Activated T-helper 2 cell treated with anti-CD3 and anti-CD28 coated beads, Interferon-gamma antibody, Interleukin-2, Interleukin-4, amounts not matched to agents 10 μg/mL and 5 μg/mL and 100 μg/mL, durations not matched to agents 14 hours and 24 hours and 36 hours (primary cell): ENCODE data around the gene GAS6. TPM values are rescaled to one million over a fixed set of nuclear protein-coding genes. Genes with fewer than 3 reads are reported as not detected.

Experiments
- DNase-seq: peaks from one replicate; pipeline ENCODE4 v3.0.0; 2021; ENCODE audit warnings: low spot score
- H3K27ac Mint-ChIP-seq: one replicate; pipeline ENCODE4 v1.8.0; 2021; ENCODE audit warnings: mixed read lengths
- H3K27me3 Mint-ChIP-seq: one replicate; pipeline ENCODE4 v1.8.0; 2021; ENCODE audit warnings: low read depth, mixed read lengths
- H3K36me3 Mint-ChIP-seq: one replicate; pipeline ENCODE4 v1.8.0; 2021; ENCODE audit warnings: low read depth, mixed read lengths
- H3K4me1 Mint-ChIP-seq: one replicate; pipeline ENCODE4 v1.8.0; 2021; ENCODE audit warnings: low read depth, mixed read lengths
- H3K4me3 Mint-ChIP-seq: one replicate; pipeline ENCODE4 v1.8.0; 2021; ENCODE audit warnings: low read depth, mild to moderate bottlenecking, moderate library complexity, mixed read lengths
- H3K9me3 Mint-ChIP-seq: one replicate; pipeline ENCODE4 v1.8.0; 2021; ENCODE audit warnings: mixed read lengths
- intact Hi-C: fragments of 100-400 bp; cut with micrococcal nuclease; formaldehyde crosslinking; loops from one replicate; pipeline ENCODE4 v1.15.1; 2023
- total RNA-seq: library from RNA; stranded (reverse); gene quantifications from 2 replicates; pipeline ENCODE4 v1.2.3, GENCODE V29; 2022

GAS6 gene
- total RNA-seq, 1 donor from 2014 or later: 0.32 TPM

- Mint-ChIP-seq H3K36me3 (peaks cover 11% of the 10 kb centered on the region), H3K27me3 (no peaks in the 10 kb centered on the region), H3K9me3 (no peaks in the 10 kb centered on the region), H3K27ac (no peak overlapping the region), H3K4me1 (peaks cover 10% of the 10 kb centered on the region), H3K4me3 (no peak overlapping the region)
- intact Hi-C loops: no loop called here
- DNase-seq: no peak
These were observed 42.8 kb downstream of the GAS6 start for GRCh38 chr13:113820813-113821651.

GRCh38 chr13:113819731-113820715 is 43.9 kb downstream of the GAS6 start:
- Mint-ChIP-seq H3K4me3 (no peak overlapping the region), H3K4me1 (peaks cover 16% of the 10 kb centered on the region), H3K27me3 (no peaks in the 10 kb centered on the region), H3K27ac (no peak overlapping the region), H3K36me3 (peaks cover 17% of the 10 kb centered on the region), H3K9me3 (no peaks in the 10 kb centered on the region)
- intact Hi-C loops: no loop called here
- no peak for DNase-seq

GRCh38 chr13:113819341-113819730 is 44.5 kb downstream of the GAS6 start:
- H3K27me3 Mint-ChIP-seq: no peaks in the 10 kb centered on the region
- DNase-seq: no peak
- H3K4me1 Mint-ChIP-seq: peaks cover 16% of the 10 kb centered on the region
- no peaks in the 10 kb centered on the region for H3K9me3 Mint-ChIP-seq
- no peak overlapping the region for H3K4me3 Mint-ChIP-seq
- no peak overlapping the region for H3K27ac Mint-ChIP-seq
- intact Hi-C loops: no loop called here
- H3K36me3 Mint-ChIP-seq: peaks cover 17% of the 10 kb centered on the region

GRCh38 chr13:113818700-113819295 is 45.1 kb downstream of the GAS6 start:
- intact Hi-C loops: no loop called here
- Mint-ChIP-seq H3K9me3 (no peaks in the 10 kb centered on the region), H3K27me3 (no peaks in the 10 kb centered on the region), H3K27ac (no peak overlapping the region), H3K4me3 (no peak overlapping the region), H3K36me3 (peaks cover 17% of the 10 kb centered on the region), H3K4me1 (peaks cover 16% of the 10 kb centered on the region)
- no peak for DNase-seq

- H3K36me3 Mint-ChIP-seq: peaks cover 17% of the 10 kb centered on the region
- peaks cover 16% of the 10 kb centered on the region for H3K4me1 Mint-ChIP-seq
- intact Hi-C loops: loop anchor here (1.0 to 2.0 kb wide), 2 partner anchors 408 to 417 kb away; partner anchors contain the start of gene CDC16
- no peak for DNase-seq
- no peak overlapping the region for H3K4me3 Mint-ChIP-seq
- H3K27ac Mint-ChIP-seq: no peak overlapping the region
- H3K27me3 Mint-ChIP-seq: no peaks in the 10 kb centered on the region
- no peaks in the 10 kb centered on the region for H3K9me3 Mint-ChIP-seq
These were observed 45.8 kb downstream of the GAS6 start for GRCh38 chr13:113817860-113818691.

GRCh38 chr13:113816946-113817859 is 46.7 kb downstream of the GAS6 start:
- Mint-ChIP-seq H3K4me1 (peaks cover 16% of the 10 kb centered on the region), H3K4me3 (peak overlapping the region; percentile 98), H3K9me3 (no peaks in the 10 kb centered on the region), H3K27me3 (no peaks in the 10 kb centered on the region), H3K36me3 (peaks cover 17% of the 10 kb centered on the region), H3K27ac (peak overlapping the region; percentile 57)
- intact Hi-C loops: loop anchor here (1.0 to 2.0 kb wide), 2 partner anchors 409 to 418 kb away; partner anchors contain the start of gene CDC16
- peak; percentile 80 for DNase-seq

- peak overlapping the region; percentile 87 for H3K27ac Mint-ChIP-seq
- H3K4me1 Mint-ChIP-seq: peaks cover 16% of the 10 kb centered on the region
- no peaks in the 10 kb centered on the region for H3K9me3 Mint-ChIP-seq
- no peaks in the 10 kb centered on the region for H3K27me3 Mint-ChIP-seq
- H3K36me3 Mint-ChIP-seq: peaks cover 17% of the 10 kb centered on the region
- peak overlapping the region; percentile 98 for H3K4me3 Mint-ChIP-seq
- no peak for DNase-seq
- intact Hi-C loops: loop anchor here (2.0 kb wide), 1 partner anchor 418 kb away; the partner anchor contains the start of gene CDC16
These were observed 47.5 kb downstream of the GAS6 start for GRCh38 chr13:113816254-113816929.

- Mint-ChIP-seq H3K4me3 (peak overlapping the region; percentile 98), H3K27ac (peak overlapping the region; percentile 87), H3K9me3 (peaks cover under 1% of the 10 kb centered on the region), H3K27me3 (no peaks in the 10 kb centered on the region), H3K36me3 (peaks cover 14% of the 10 kb centered on the region), H3K4me1 (peaks cover 16% of the 10 kb centered on the region)
- peak; percentile 39 for DNase-seq
- intact Hi-C loops: loop anchor here (2.0 kb wide), 1 partner anchor 419 kb away; the partner anchor contains the start of gene CDC16
These were observed 48.5 kb downstream of the GAS6 start for GRCh38 chr13:113815151-113816058.

GRCh38 chr13:113814435-113814821 is 49.4 kb downstream of the GAS6 start:
- peaks cover 14% of the 10 kb centered on the region for H3K36me3 Mint-ChIP-seq
- DNase-seq: no peak
- H3K27ac Mint-ChIP-seq: no peak overlapping the region
- no peak overlapping the region for H3K4me3 Mint-ChIP-seq
- no peaks in the 10 kb centered on the region for H3K27me3 Mint-ChIP-seq
- peaks cover 4% of the 10 kb centered on the region for H3K9me3 Mint-ChIP-seq
- intact Hi-C loops: no loop called here
- peaks cover 16% of the 10 kb centered on the region for H3K4me1 Mint-ChIP-seq
